ENCODE results near the gene ANTXR1.

The ANTXR1 gene

GRCh38 chr2:69167469-69167822 is 154.5 kb downstream of the ANTXR1 start:
- ATAC-seq (ENCODE audit: insufficient read depth, low read depth) (no peak), DNase-seq (no peak)
- H3K4me1 ChIP-seq (ENCODE audit: insufficient read depth, low read length): no peaks in the 10 kb centered on the region
- no peaks in the 10 kb centered on the region for H3K27me3 ChIP-seq (ENCODE audit: insufficient read depth, low read length, poor library complexity)
- H3K4me3 ChIP-seq (ENCODE audit: low read depth in 1 of 2, low read length in 2 of 2): no peak overlapping the region
- no peaks in the 10 kb centered on the region for H3K9me3 ChIP-seq (ENCODE audit: insufficient read depth, low read length, severe bottlenecking)
- no peak for TF ChIP-seq CTCF (IDR thresholded peaks at IDR 0.05; ENCODE audit: borderline replicate concordance, extremely low read depth, low read length, poor library complexity, severe bottlenecking)
- no peak for TF ChIP-seq EZH2 (IDR thresholded peaks at IDR 0.05; ENCODE audit: borderline replicate concordance, low read depth, low read length, severe bottlenecking)
- no peaks in the 10 kb centered on the region for H3K79me2 ChIP-seq (ENCODE audit: insufficient read depth, low read length)
- H4K20me1 ChIP-seq (ENCODE audit: insufficient read depth, low read length): no peaks in the 10 kb centered on the region
- no peak overlapping the region for H3K4me2 ChIP-seq (ENCODE audit: insufficient read depth, low read length)
- no peak overlapping the region for H3K9ac ChIP-seq (ENCODE audit: low read depth, low read length)
- H3K36me3 ChIP-seq (ENCODE audit: insufficient read depth, low read length): peaks cover 11% of the 10 kb centered on the region; the same call in 1 of the 2 replicates
- H2AFZ ChIP-seq (ENCODE audit: low read depth, low read length): no peak overlapping the region
- H3K27ac ChIP-seq (ENCODE audit: low read length): no peak overlapping the region

GRCh38 chr2:69168144-69168813 is 155.3 kb downstream of the ANTXR1 start:
- no peaks in the 10 kb centered on the region for H3K4me1 ChIP-seq (ENCODE audit: insufficient read depth, low read length)
- H3K36me3 ChIP-seq (ENCODE audit: insufficient read depth, low read length): peaks cover 11% of the 10 kb centered on the region; the same call in 1 of the 2 replicates
- ATAC-seq (ENCODE audit: insufficient read depth, low read depth) (no peak), DNase-seq (no peak)
- no peak overlapping the region for H3K27ac ChIP-seq (ENCODE audit: low read length)
- H2AFZ ChIP-seq (ENCODE audit: low read depth, low read length): no peak overlapping the region
- no peak overlapping the region for H3K9ac ChIP-seq (ENCODE audit: low read depth, low read length)
- no peaks in the 10 kb centered on the region for H3K9me3 ChIP-seq (ENCODE audit: insufficient read depth, low read length, severe bottlenecking)
- H4K20me1 ChIP-seq (ENCODE audit: insufficient read depth, low read length): no peaks in the 10 kb centered on the region
- TF ChIP-seq EZH2 (IDR thresholded peaks at IDR 0.05; ENCODE audit: borderline replicate concordance, low read depth, low read length, severe bottlenecking): no peak
- no peak for TF ChIP-seq CTCF (IDR thresholded peaks at IDR 0.05; ENCODE audit: borderline replicate concordance, extremely low read depth, low read length, poor library complexity, severe bottlenecking)
- H3K4me3 ChIP-seq (ENCODE audit: low read depth in 1 of 2, low read length in 2 of 2): no peak overlapping the region
- H3K27me3 ChIP-seq (ENCODE audit: insufficient read depth, low read length, poor library complexity): no peaks in the 10 kb centered on the region
- H3K79me2 ChIP-seq (ENCODE audit: insufficient read depth, low read length): no peaks in the 10 kb centered on the region
- H3K4me2 ChIP-seq (ENCODE audit: insufficient read depth, low read length): no peak overlapping the region

- DNase-seq (no peak), ATAC-seq (ENCODE audit: insufficient read depth, low read depth) (no peak)
- H2AFZ ChIP-seq (ENCODE audit: low read depth, low read length): no peak overlapping the region
- no peak overlapping the region for H3K27ac ChIP-seq (ENCODE audit: low read length)
- H4K20me1 ChIP-seq (ENCODE audit: insufficient read depth, low read length): no peaks in the 10 kb centered on the region
- no peaks in the 10 kb centered on the region for H3K79me2 ChIP-seq (ENCODE audit: insufficient read depth, low read length)
- no peaks in the 10 kb centered on the region for H3K4me1 ChIP-seq (ENCODE audit: insufficient read depth, low read length)
- no peaks in the 10 kb centered on the region for H3K27me3 ChIP-seq (ENCODE audit: insufficient read depth, low read length, poor library complexity)
- peaks cover 7% of the 10 kb centered on the region; the same call in 1 of the 2 replicates for H3K36me3 ChIP-seq (ENCODE audit: insufficient read depth, low read length)
- no peak for TF ChIP-seq CTCF (IDR thresholded peaks at IDR 0.05; ENCODE audit: borderline replicate concordance, extremely low read depth, low read length, poor library complexity, severe bottlenecking)
- TF ChIP-seq EZH2 (IDR thresholded peaks at IDR 0.05; ENCODE audit: borderline replicate concordance, low read depth, low read length, severe bottlenecking): no peak
- H3K9ac ChIP-seq (ENCODE audit: low read depth, low read length): no peak overlapping the region
- no peak overlapping the region for H3K4me3 ChIP-seq (ENCODE audit: low read depth in 1 of 2, low read length in 2 of 2)
- no peaks in the 10 kb centered on the region for H3K9me3 ChIP-seq (ENCODE audit: insufficient read depth, low read length, severe bottlenecking)
- H3K4me2 ChIP-seq (ENCODE audit: insufficient read depth, low read length): no peak overlapping the region
These were observed 156.1 kb downstream of the ANTXR1 start for GRCh38 chr2:69168950-69169654.

Data from DND-41 (cell line).